ENCODE results near the gene APC2. TPM values are rescaled to one million over a fixed set of nuclear protein-coding genes. Genes with fewer than 3 reads are reported as not detected.

The APC2 gene
- total and polyA plus RNA-seq, 7 donors, result under 0.01 to 2.0 (median 1.1) TPM; not detected in 2

- no peaks in the 10 kb centered on the region for H3K9me3 ChIP-seq
- TF ChIP-seq POLR2A (IDR thresholded peaks at IDR 0.05), result no peak
- no peaks in the 10 kb centered on the region for H3K36me3 ChIP-seq
- no peak for DNase-seq
- peaks cover 0 to 40% (median 32%) of the 10 kb centered on the region in 4 donors for H3K4me1 ChIP-seq
- WGBS, 2 donors, result 51 to 58% methylated on average over 22 of the region's 22 CpGs
- H3K27ac ChIP-seq, result no peak overlapping the region
- no peak overlapping the region for H3K4me3 ChIP-seq
- H3K27me3 ChIP-seq, result peaks cover 83 to 100% (median 98%) of the 10 kb centered on the region in 3 donors
- intact Hi-C loops (cut with DNase I), result loop anchor here (10.0 kb wide), 1 partner anchor 314 kb away; no protein-coding TSS in a partner anchor
Measured at GRCh38 chr19:1450735-1451731, 1.1 kb downstream of the APC2 start.

- intact Hi-C loops (cut with DNase I), result loop anchor here (10.0 kb wide), 1 partner anchor 313 kb away; no protein-coding TSS in a partner anchor
Measured at GRCh38 chr19:1451916-1452801, 2.2 kb downstream of the APC2 start.

GRCh38 chr19:1452802-1453524, 3.0 kb downstream of the APC2 start:
- Histone ChIP-seq H3K4me3 (no peak overlapping the region), H3K27me3 (peaks cover 84 to 100% (median 98%) of the 10 kb centered on the region in 3 donors), H3K9me3 (no peaks in the 10 kb centered on the region), H3K36me3 (no peaks in the 10 kb centered on the region), H3K4me1 (peaks cover 0 to 41% (median 30%) of the 10 kb centered on the region in 4 donors), H3K27ac (peak overlapping the region in 2 of 4 donors; percentile 0 to 20)
- intact Hi-C loops (cut with DNase I), result loop anchor here (10.0 kb wide), 1 partner anchor 312 kb away; no protein-coding TSS in a partner anchor
- DNase-seq, result no peak
- TF ChIP-seq EP300 (IDR thresholded peaks at IDR 0.05) (no peak), POLR2AphosphoS5 (IDR thresholded peaks at IDR 0.05) (no peak), POLR2A (IDR thresholded peaks at IDR 0.05) (no peak), CTCF (IDR thresholded peaks at IDR 0.05) (no peak)
- 44 to 68% methylated on average over 30 of the region's 30 CpGs for WGBS, 2 donors

More at GRCh38 chr19:1451916-1452801, 2.2 kb downstream of the APC2 start:
- no peak for DNase-seq
- 37 to 38% methylated on average over 39 of the region's 39 CpGs for WGBS, 2 donors
- H3K27ac ChIP-seq, result no peak overlapping the region
- peaks cover 0 to 40% (median 30%) of the 10 kb centered on the region in 4 donors for H3K4me1 ChIP-seq
- H3K36me3 ChIP-seq, result no peaks in the 10 kb centered on the region
- no peak for TF ChIP-seq POLR2A (IDR thresholded peaks at IDR 0.05)
- TF ChIP-seq POLR2AphosphoS5 (IDR thresholded peaks at IDR 0.05), result no peak
- no peak for TF ChIP-seq CTCF (IDR thresholded peaks at IDR 0.05)
- TF ChIP-seq EP300 (IDR thresholded peaks at IDR 0.05), result no peak
- H3K4me3 ChIP-seq, result no peak overlapping the region
- peaks cover 83 to 100% (median 98%) of the 10 kb centered on the region in 3 donors for H3K27me3 ChIP-seq
- H3K9me3 ChIP-seq, result no peaks in the 10 kb centered on the region

GRCh38 chr19:1453525-1454364, 3.8 kb downstream of the APC2 start:
- no peak overlapping the region for H3K4me3 ChIP-seq
- no peak for DNase-seq
- WGBS, 2 donors, result 10 to 40% methylated on average over 33 of the region's 33 CpGs
- peak overlapping the region in 2 of 4 donors; percentile 0 to 20 for H3K27ac ChIP-seq
- peaks cover 81 to 98% (median 92%) of the 10 kb centered on the region in 3 donors for H3K27me3 ChIP-seq
- TF ChIP-seq EP300 (IDR thresholded peaks at IDR 0.05) (no peak), CTCF (IDR thresholded peaks at IDR 0.05) (no peak), POLR2AphosphoS5 (IDR thresholded peaks at IDR 0.05) (no peak), POLR2A (IDR thresholded peaks at IDR 0.05) (no peak)
- intact Hi-C loops (cut with DNase I), result loop anchor here (10.0 kb wide), 1 partner anchor 311 kb away; no protein-coding TSS in a partner anchor
- H3K36me3 ChIP-seq, result no peaks in the 10 kb centered on the region
- no peaks in the 10 kb centered on the region for H3K9me3 ChIP-seq
- peaks cover 0 to 41% (median 30%) of the 10 kb centered on the region in 4 donors for H3K4me1 ChIP-seq

Measured in sigmoid colon (tissue), 7 donors.